ENCODE data around the gene SLC5A3.

DNA sequence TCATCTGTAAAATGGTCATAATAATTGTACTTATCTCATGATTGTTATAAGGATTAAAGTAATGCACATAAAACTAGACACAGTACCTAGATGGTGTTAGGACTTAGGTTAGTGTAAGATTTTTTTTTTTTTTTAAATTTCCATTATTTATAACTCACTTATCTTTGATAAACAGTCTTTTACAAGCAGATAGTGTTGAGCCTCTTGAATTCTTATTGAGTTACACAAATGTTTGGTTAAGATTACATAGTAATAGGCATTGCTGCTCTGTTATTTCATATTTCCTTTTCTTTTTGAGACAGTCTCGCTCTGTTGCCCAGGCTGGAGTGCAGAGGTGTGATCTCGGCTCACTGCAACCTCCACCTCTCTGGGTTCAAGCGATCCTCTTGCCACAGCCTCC, 15.4 kb downstream of the SLC5A3 start:
- TF ChIP-seq, protein P1, sequence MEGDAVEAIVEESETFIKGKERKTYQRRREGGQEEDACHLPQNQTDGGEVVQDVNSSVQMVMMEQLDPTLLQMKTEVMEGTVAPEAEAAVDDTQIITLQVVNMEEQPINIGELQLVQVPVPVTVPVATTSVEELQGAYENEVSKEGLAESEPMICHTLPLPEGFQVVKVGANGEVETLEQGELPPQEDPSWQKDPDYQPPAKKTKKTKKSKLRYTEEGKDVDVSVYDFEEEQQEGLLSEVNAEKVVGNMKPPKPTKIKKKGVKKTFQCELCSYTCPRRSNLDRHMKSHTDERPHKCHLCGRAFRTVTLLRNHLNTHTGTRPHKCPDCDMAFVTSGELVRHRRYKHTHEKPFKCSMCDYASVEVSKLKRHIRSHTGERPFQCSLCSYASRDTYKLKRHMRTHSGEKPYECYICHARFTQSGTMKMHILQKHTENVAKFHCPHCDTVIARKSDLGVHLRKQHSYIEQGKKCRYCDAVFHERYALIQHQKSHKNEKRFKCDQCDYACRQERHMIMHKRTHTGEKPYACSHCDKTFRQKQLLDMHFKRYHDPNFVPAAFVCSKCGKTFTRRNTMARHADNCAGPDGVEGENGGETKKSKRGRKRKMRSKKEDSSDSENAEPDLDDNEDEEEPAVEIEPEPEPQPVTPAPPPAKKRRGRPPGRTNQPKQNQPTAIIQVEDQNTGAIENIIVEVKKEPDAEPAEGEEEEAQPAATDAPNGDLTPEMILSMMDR (conservative IDR thresholded peaks at IDR 0.05; ENCODE audit: low read depth in 2 of 2): no peak
- TF ChIP-seq EZH2phosphoT487 (IDR thresholded peaks at IDR 0.05; ENCODE audit: unreplicated experiment) (no peak), CREB1 (CRISPR knock-in tag; IDR thresholded peaks at IDR 0.05; ENCODE audit: low read depth) (no peak), POLR2AphosphoS5 (IDR thresholded peaks at IDR 0.05; ENCODE audit: low read depth) (no peak), EZH2 (IDR thresholded peaks at IDR 0.05; ENCODE audit: low read depth, unreplicated experiment) (no peak), ZNF331 (CRISPR knock-in tag; IDR thresholded peaks at IDR 0.05; ENCODE audit: low read depth) (no peak), JUNB (IDR thresholded peaks at IDR 0.05; ENCODE audit: unreplicated experiment) (no peak), NANOG (IDR thresholded peaks at IDR 0.05; ENCODE audit: borderline replicate concordance) (no peak)
- TF ChIP-seq, protein P2, sequence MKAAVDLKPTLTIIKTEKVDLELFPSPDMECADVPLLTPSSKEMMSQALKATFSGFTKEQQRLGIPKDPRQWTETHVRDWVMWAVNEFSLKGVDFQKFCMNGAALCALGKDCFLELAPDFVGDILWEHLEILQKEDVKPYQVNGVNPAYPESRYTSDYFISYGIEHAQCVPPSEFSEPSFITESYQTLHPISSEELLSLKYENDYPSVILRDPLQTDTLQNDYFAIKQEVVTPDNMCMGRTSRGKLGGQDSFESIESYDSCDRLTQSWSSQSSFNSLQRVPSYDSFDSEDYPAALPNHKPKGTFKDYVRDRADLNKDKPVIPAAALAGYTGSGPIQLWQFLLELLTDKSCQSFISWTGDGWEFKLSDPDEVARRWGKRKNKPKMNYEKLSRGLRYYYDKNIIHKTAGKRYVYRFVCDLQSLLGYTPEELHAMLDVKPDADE (IDR thresholded peaks at IDR 0.05): no peak

Measured in GM23338 (cell line).